ENCODE results near the gene RND2.

- no peak for TF ChIP-seq EP300 (IDR thresholded peaks at IDR 0.05; ENCODE audit: low read length)
- TF ChIP-seq MAFF (IDR thresholded peaks at IDR 0.05; ENCODE audit: low read length) = no peak
- no peak for TF ChIP-seq MEIS2 (IDR thresholded peaks at IDR 0.05; ENCODE audit: partially characterized antibody)
- no peak for TF ChIP-seq MYNN (IDR thresholded peaks at IDR 0.05)
- no peak for TF ChIP-seq MYNN (CRISPR knock-in tag; IDR thresholded peaks at IDR 0.05)
- TF ChIP-seq STAT6 (CRISPR knock-in tag; IDR thresholded peaks at IDR 0.05) = no peak
- no peak for TF ChIP-seq CTCF (IDR thresholded peaks at IDR 0.05 in 2 of 3, conservative IDR thresholded peaks at IDR 0.05 in 1 of 3; ENCODE audit: insufficient read depth in 2 of 3, low read depth in 1 of 3, low read length in 3 of 3)
- no peak for TF ChIP-seq HDAC2 (IDR thresholded peaks at IDR 0.05)
- no peak for TF ChIP-seq BRCA1 (IDR thresholded peaks at IDR 0.05)
- TF ChIP-seq BRCA1 (CRISPR knock-in tag; IDR thresholded peaks at IDR 0.05) = no peak
Measured at GRCh38 chr17:42975265-42975664, 49.8 kb upstream of the RND2 start.

Measured in K562 (cell line).